GM12878 (cell line): ENCODE data around the gene ERLEC1. TPM values are rescaled to one million over a fixed set of nuclear protein-coding genes. Genes with fewer than 3 reads are reported as not detected.

Experiments
- ASH2L ChIP-seq: fragments of 300-600, 200-600 bp; sonication (generic); IDR thresholded peaks from 2 replicates; pipeline ENCODE4 v1.6.1; 2017; ENCODE audit warnings: low read depth, mild to moderate bottlenecking, borderline replicate concordance
- ATF7 ChIP-seq: fragments of 450-650 bp; IDR thresholded peaks from 2 replicates; pipeline ENCODE4 v1.6.1; 2016; ENCODE audit warnings: low read depth, mild to moderate bottlenecking
- BMI1 ChIP-seq: fragments of 450-650 bp; IDR thresholded peaks from 2 replicates; pipeline ENCODE4 v1.6.1; 2016; ENCODE audit warnings: mild to moderate bottlenecking, moderate library complexity, borderline replicate concordance
- BRCA1 ChIP-seq: IDR thresholded peaks from 2 replicates; pipeline ENCODE4 v1.6.1; 2011; ENCODE audit warnings: low read depth, low read length, improper control_type of control experiment
- CBFB ChIP-seq: IDR thresholded peaks from 2 replicates; pipeline ENCODE4 v1.6.1; 2016; ENCODE audit warnings: antibody characterized with exemption, low read depth
- CBX5 ChIP-seq: sonication (generic); IDR thresholded peaks from 2 replicates; pipeline ENCODE4 v1.6.1; 2016; ENCODE audit warnings: low read depth, moderate library complexity, mild to moderate bottlenecking, inconsistent platforms
- CREB1 ChIP-seq: IDR thresholded peaks from 2 replicates; pipeline ENCODE4 v1.6.1; 2012; ENCODE audit warnings: low read depth, mild to moderate bottlenecking, inconsistent platforms
- FOS ChIP-seq: IDR thresholded peaks from 3 replicates; pipeline ENCODE4 v1.6.1; 2011; ENCODE audit warnings: borderline replicate concordance; ENCODE audit not compliant: insufficient read length; ENCODE audit errors: extremely low read depth
- FOXK2 ChIP-seq: fragments of 450-650 bp; IDR thresholded peaks from 2 replicates; pipeline ENCODE4 v1.6.1; 2017; ENCODE audit warnings: mild to moderate bottlenecking, moderate library complexity
- HCFC1 ChIP-seq: fragments of 150-350 bp; IDR thresholded peaks from 2 replicates; pipeline ENCODE4 v1.6.1; 2014; ENCODE audit warnings: low read length
- KLF5 ChIP-seq: fragments of 450-650 bp; IDR thresholded peaks from 2 replicates; pipeline ENCODE4 v1.6.1; 2014; ENCODE audit warnings: mild to moderate bottlenecking; ENCODE audit not compliant: partially characterized antibody
- NFYB ChIP-seq: IDR thresholded peaks from 2 replicates; pipeline ENCODE4 v1.6.1; 2011; ENCODE audit warnings: low read depth, mild to moderate bottlenecking, low read length, improper control_type of control experiment, moderate library complexity; ENCODE audit not compliant: insufficient read depth
- NR2C1 ChIP-seq: fragments of 450-650 bp; IDR thresholded peaks from 2 replicates; pipeline ENCODE4 v1.6.1; 2017; ENCODE audit warnings: antibody characterized with exemption, mild to moderate bottlenecking, moderate library complexity
- NR2C2 ChIP-seq: IDR thresholded peaks from 2 replicates; pipeline ENCODE4 v1.6.1; 2011; ENCODE audit warnings: borderline replicate concordance, low read depth; ENCODE audit not compliant: control insufficient read depth, insufficient read length
- RUNX3 ChIP-seq: IDR thresholded peaks from 2 replicates; pipeline ENCODE4 v1.6.1; 2012; ENCODE audit warnings: low read length, inconsistent platforms
- SIN3A ChIP-seq: IDR thresholded peaks from 2 replicates; pipeline ENCODE4 v1.6.1; 2012; ENCODE audit warnings: low read depth, low read length, improper control_type of control experiment
- SP1 ChIP-seq: IDR thresholded peaks from one replicate; pipeline ENCODE4 v1.6.1; 2011; ENCODE audit warnings: low read depth, low read length
- SREBF1 ChIP-seq: IDR thresholded peaks from 2 replicates; pipeline ENCODE4 v1.6.1; 2012; ENCODE audit warnings: mild to moderate bottlenecking, low read length
- TCF3 ChIP-seq: IDR thresholded peaks from 2 replicates; pipeline ENCODE4 v1.6.1; 2012; ENCODE audit warnings: low read depth, mild to moderate bottlenecking, low read length, borderline replicate concordance; ENCODE audit not compliant: insufficient read depth
- polyA plus RNA-seq, 11 experiments: library from polyadenylated mRNA; depleted of rRNA in 4 of 11; unstranded in 6 of 11; stranded (reverse) in 5 of 11; fragments of >200 nt; fragmentation: Nextera tagmentation in 4 of 11; fragmentation: Illumina TruSeq in 1 of 11; extraction: Ambion mirVana in 4 of 11; extraction: Trizol in 1 of 11; gene quantifications; 1 replicate in 1 of 11; 2 replicates in 10 of 11; pipeline versions ENCODE4 v1.2.1 to v1.2.3, GENCODE V29; 2011 to 2016; ENCODE audit warnings: inconsistent platforms in 2 of 11, missing spikeins in 2 of 11, low read depth in 1 of 11
- total RNA-seq, 4 experiments: library from RNA; depleted of rRNA in 3 of 4; stranded (reverse); fragments of >200 nt in 3 of 4; fragmentation: Illumina TruSeq in 1 of 4; extraction: Trizol in 1 of 4; gene quantifications; 2 replicates each; pipeline versions ENCODE4 v1.2.1 to v1.2.3, GENCODE V29; 2013 to 2021
- TF ChIP-seq, protein P1 (sequence below): IDR thresholded peaks from 2 replicates; pipeline ENCODE4 v1.6.1; 2012; ENCODE audit warnings: low read depth, low read length, improper control_type of control experiment
- TF ChIP-seq, protein P2 (sequence below): fragments of 450-650 bp; IDR thresholded peaks from 2 replicates; pipeline ENCODE4 v1.6.1; 2017; ENCODE audit warnings: low read depth, mild to moderate bottlenecking, moderate library complexity
- TF ChIP-seq, protein P3 (sequence below): IDR thresholded peaks from 2 replicates; pipeline ENCODE4 v1.6.1; 2012; ENCODE audit warnings: mild to moderate bottlenecking, low read depth, low read length
- TF ChIP-seq, protein P4 (sequence below): fragments of 450-650 bp; conservative IDR thresholded peaks from 2 replicates; pipeline ENCODE4 v1.6.1; 2017; ENCODE audit warnings: mild to moderate bottlenecking, moderate library complexity

Gene ERLEC1
- total and polyA plus RNA-seq, 10 of the 15 experiments (the other 5 are each of a cell fraction or from before 2014, with no cell fraction given): 14.1 to 52.2 (median 30.0) TPM

DNA sequence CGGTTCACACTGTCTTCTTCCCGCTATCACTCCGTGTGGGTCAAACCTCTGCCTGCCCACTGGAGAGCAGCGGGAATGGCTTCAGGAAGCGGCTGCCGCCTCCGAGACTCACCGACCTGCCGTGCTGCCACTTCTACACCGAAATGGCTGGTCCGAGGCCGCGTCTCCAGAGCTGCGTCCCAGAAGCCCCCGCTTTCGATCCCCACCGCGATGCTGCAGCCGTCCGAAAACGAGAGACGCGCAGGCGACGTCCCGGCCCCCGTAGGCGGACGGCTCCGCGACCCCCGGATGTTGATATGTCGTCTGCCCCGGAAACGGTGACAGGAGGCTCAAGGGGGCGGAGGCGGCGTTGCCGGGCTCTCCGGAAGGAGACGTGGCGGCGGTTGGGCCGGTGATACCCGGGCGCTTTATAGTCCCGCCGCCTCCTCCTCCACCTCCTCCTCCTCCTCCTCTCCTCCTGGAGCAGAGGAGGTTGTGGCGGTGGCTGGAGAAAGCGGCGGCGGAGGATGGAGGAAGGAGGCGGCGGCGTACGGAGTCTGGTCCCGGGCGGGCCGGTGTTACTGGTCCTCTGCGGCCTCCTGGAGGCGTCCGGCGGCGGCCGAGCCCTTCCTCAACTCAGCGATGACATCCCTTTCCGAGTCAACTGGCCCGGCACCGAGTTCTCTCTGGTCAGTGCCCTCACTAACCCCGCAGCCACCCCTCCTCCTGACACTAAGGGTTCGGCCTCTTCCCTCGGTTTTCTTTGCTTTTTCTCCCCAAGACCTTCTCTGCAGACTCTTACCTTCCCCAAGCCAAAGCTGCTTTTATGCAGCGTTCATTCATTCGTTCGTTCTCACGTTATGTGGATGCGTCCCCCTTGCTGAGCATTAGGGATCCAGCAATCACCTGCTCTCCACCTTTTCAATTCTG lies at the start of gene ERLEC1, which contains the start of gene ASB3 (continued):
- TF ChIP-seq SIN3A (peak; percentile 87), SREBF1 (peak; percentile 55; the same call in 1 of the 2 replicates), FOXK2 (peak; percentile 95), ASH2L (peak; percentile 93), FOS (no peak), BRCA1 (no peak; the same call in 1 of the 2 replicates), NFYB (no peak), CBFB (peak; percentile 42; the same call in 1 of the 2 replicates), SP1 (peak; percentile 22), CREB1 (peak; percentile 82), BMI1 (no peak), CBX5 (0 out of 2 replicates have a peak, but pooled peaks have one; percentile 10), RUNX3 (no peak; the same call in 1 of the 2 replicates), HCFC1 (peak; percentile 77), ATF7 (peak; percentile 28; the same call in 1 of the 2 replicates), TCF3 (no peak), KLF5 (peak; percentile 79), NR2C1 (peak; percentile 98), NR2C2 (no peak)
- TF ChIP-seq, protein P1, sequence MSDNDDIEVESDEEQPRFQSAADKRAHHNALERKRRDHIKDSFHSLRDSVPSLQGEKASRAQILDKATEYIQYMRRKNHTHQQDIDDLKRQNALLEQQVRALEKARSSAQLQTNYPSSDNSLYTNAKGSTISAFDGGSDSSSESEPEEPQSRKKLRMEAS: peak; percentile 79; the same call in 1 of the 2 replicates
- TF ChIP-seq, protein P2, sequence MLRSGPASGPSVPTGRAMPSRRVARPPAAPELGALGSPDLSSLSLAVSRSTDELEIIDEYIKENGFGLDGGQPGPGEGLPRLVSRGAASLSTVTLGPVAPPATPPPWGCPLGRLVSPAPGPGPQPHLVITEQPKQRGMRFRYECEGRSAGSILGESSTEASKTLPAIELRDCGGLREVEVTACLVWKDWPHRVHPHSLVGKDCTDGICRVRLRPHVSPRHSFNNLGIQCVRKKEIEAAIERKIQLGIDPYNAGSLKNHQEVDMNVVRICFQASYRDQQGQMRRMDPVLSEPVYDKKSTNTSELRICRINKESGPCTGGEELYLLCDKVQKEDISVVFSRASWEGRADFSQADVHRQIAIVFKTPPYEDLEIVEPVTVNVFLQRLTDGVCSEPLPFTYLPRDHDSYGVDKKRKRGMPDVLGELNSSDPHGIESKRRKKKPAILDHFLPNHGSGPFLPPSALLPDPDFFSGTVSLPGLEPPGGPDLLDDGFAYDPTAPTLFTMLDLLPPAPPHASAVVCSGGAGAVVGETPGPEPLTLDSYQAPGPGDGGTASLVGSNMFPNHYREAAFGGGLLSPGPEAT: peak; percentile 80
- TF ChIP-seq, protein P3, sequence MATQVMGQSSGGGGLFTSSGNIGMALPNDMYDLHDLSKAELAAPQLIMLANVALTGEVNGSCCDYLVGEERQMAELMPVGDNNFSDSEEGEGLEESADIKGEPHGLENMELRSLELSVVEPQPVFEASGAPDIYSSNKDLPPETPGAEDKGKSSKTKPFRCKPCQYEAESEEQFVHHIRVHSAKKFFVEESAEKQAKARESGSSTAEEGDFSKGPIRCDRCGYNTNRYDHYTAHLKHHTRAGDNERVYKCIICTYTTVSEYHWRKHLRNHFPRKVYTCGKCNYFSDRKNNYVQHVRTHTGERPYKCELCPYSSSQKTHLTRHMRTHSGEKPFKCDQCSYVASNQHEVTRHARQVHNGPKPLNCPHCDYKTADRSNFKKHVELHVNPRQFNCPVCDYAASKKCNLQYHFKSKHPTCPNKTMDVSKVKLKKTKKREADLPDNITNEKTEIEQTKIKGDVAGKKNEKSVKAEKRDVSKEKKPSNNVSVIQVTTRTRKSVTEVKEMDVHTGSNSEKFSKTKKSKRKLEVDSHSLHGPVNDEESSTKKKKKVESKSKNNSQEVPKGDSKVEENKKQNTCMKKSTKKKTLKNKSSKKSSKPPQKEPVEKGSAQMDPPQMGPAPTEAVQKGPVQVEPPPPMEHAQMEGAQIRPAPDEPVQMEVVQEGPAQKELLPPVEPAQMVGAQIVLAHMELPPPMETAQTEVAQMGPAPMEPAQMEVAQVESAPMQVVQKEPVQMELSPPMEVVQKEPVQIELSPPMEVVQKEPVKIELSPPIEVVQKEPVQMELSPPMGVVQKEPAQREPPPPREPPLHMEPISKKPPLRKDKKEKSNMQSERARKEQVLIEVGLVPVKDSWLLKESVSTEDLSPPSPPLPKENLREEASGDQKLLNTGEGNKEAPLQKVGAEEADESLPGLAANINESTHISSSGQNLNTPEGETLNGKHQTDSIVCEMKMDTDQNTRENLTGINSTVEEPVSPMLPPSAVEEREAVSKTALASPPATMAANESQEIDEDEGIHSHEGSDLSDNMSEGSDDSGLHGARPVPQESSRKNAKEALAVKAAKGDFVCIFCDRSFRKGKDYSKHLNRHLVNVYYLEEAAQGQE: 0 out of 2 replicates have a peak, but pooled peaks have one; percentile 22
- TF ChIP-seq, protein P4, sequence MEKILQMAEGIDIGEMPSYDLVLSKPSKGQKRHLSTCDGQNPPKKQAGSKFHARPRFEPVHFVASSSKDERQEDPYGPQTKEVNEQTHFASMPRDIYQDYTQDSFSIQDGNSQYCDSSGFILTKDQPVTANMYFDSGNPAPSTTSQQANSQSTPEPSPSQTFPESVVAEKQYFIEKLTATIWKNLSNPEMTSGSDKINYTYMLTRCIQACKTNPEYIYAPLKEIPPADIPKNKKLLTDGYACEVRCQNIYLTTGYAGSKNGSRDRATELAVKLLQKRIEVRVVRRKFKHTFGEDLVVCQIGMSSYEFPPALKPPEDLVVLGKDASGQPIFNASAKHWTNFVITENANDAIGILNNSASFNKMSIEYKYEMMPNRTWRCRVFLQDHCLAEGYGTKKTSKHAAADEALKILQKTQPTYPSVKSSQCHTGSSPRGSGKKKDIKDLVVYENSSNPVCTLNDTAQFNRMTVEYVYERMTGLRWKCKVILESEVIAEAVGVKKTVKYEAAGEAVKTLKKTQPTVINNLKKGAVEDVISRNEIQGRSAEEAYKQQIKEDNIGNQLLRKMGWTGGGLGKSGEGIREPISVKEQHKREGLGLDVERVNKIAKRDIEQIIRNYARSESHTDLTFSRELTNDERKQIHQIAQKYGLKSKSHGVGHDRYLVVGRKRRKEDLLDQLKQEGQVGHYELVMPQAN: peak; percentile 86; the same call in 1 of the 2 replicates
